Fibroblast of peridontal ligament (primary cell): ENCODE results near the gene KLK4.
A peak's percentile ranks its signal among the peaks of the same experiment; 100 is the strongest.

ENCODE experiments used
- DNase-seq: peaks from one replicate; pipeline ENCODE4 v3.0.0-alpha.2; 2010; ENCODE audit errors: extremely low read depth

Gene KLK4, protein sequence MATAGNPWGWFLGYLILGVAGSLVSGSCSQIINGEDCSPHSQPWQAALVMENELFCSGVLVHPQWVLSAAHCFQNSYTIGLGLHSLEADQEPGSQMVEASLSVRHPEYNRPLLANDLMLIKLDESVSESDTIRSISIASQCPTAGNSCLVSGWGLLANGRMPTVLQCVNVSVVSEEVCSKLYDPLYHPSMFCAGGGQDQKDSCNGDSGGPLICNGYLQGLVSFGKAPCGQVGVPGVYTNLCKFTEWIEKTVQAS

GRCh38 chr19:50911206-50912101 is at the start of gene KLK4:
TSS of gene KLK4 (minus strand) at chr19:50911395. CDS start at chr19:50910738, 657 bp downstream.
- no peak for DNase-seq

DNA sequence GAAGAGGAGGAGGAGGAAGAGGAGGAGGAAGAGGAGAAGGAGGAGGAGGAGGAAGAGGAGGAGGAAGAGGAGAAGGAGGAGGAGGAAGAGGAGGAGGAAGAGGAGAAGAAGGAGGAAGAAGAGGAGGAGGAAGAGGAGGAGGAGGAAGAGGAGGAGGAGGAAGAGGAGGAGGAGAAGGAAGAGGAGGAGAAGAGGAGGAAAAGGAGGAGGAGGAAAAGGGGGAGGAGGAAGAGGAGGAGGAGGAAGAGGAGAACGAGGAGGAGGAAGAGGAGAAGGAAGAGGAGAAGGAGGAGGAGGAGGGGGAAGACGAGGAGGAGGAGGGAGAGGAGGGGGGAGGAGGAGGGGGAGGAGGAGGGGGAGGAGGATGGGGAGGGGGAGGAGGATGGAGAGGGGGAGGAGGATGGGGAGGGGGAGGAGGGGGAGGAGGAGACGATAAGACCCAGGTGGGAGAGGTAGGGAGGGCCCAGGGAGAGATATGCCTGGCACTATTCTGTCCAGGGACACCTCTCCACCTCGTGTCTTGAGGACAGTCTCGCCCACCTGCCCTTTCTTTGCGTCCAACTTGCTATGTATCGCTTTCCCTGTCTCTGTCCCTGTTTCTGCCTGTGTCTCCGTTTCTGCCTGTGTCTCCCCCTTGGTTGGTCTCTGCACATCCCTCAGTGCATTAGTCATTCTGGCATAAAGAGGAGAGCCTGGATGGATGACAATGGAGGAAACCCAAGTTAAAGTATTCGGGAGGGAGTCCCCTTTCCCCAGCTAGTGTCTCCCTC is 48.7 kb upstream of the KLK4 start:
- no peak for DNase-seq

- no peak for DNase-seq
These were observed 46.4 kb upstream of the KLK4 start for GRCh38 chr19:50957587-50957986.

- DNase-seq = no peak
These were observed 41.7 kb upstream of the KLK4 start, which contains the start of gene KLK5 for GRCh38 chr19:50952910-50953309. TSS of gene KLK5 (minus strand) at chr19:50953038. CDS start at chr19:50952657, 381 bp downstream.

GRCh38 chr19:50949861-50950260 is 38.7 kb upstream of the KLK4 start:
- no peak for DNase-seq

- DNase-seq = no peak
These were observed 35.9 kb upstream of the KLK4 start for GRCh38 chr19:50947123-50947522.

- DNase-seq = no peak
These were observed 33.6 kb upstream of the KLK4 start for GRCh38 chr19:50944795-50945194.

DNA sequence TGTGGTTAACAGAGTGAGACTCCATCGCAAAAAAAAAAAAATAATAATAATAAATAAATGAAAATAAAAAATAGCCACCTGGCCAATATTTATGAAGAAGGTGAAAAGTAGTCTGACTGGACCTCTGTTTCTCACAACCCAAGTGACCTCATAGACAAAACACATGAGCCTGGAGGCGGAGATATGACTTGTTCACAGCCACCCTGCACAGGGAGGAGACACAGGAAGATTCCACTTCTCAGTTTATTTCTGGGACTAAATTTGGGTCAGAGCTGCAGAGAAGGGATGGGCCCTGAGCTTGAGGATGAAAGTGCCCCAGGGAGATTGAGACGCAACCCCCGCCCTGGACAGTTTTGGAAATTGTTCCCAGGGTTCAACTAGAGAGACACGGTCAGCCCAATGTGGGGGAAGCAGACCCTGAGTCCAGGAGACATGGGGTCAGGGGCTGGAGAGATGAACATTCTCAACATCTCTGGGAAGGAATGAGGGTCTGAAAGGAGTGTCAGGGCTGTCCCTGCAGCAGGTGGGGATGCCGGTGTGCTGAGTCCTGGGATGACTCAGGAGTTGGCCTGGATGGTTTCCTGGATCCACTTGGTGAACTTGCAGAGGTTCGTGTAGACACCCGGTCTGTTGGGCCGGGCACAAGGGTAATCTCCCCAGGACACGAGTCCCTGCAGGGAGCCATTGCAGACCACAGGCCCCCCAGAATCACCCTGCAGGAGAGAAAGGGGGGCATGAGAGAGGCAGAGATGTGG is 32.1 kb upstream of the KLK4 start:
- no peak for DNase-seq

DNA sequence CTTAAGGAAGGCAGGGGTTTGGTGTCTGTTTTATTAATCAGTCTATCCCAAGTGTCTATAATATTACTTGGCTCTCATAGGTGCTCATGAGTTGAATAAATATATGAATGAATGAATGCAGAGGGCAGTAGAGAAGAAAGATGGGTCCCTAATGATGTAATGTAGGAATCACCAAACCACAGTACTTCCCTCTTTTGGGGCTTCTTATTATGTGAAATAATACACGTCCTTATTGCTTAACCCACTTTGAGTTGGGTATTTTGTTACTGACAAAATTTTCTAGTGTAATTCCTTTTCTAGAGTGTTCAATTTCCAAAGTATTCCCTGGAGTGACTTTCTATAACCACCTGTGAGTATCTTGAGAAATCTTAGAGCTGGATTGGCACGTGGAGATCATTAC is 28.4 kb upstream of the KLK4 start:
- DNase-seq = no peak

- peak; percentile 5 for DNase-seq
These were observed 22.4 kb upstream of the KLK4 start for GRCh38 chr19:50933640-50934039.

DNA sequence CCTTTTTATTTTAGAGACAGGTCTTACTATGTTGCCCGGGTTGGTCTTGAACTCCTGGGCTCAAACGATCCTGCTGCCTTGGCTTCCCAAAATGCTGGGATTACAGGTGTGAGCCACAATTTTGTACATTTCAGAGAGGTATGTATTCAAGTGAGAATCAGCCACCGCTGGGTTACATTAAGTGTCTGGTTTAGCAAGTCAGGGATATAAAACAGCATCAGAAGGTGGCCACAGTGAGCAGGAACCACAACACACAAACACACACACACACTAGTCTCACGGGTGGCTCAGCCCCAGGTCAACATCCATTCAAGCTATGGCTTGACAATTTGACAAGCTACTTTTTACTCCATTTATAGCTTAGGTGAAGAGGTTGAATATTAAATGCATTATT is 21.5 kb upstream of the KLK4 start:
- DNase-seq = no peak

DNA sequence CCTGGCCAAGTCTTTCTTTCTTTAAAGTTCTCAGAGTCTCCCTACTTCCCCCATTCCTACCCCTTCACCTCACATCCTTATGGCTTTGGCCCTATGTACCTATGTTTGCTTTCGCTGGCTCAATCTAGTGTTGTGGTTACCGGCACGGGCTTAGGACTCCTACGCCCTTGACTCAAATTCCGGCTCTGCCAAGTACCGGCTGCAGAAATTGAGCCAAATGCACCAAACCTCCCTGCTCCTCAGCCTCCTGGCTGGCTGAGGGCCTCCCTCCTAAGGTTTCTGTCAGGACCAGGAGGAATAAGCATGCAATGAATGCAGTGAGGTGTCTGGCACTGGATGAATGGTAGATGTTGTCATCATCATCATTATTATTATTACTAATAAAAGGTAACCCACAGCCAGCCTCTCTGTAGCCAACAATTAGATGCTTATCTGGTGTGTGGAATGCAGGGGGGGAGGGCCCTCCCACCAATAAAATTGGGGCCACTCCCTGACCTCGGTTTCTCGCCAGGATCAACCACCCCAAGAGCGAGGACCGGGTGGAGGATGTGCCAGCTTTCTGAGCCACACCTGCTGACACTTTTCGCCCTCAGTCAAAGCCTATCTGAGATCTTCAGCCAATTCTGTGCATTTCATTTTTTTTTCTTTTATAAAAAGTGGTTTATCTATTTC is 21.0 kb upstream of the KLK4 start:
- no peak for DNase-seq

DNA sequence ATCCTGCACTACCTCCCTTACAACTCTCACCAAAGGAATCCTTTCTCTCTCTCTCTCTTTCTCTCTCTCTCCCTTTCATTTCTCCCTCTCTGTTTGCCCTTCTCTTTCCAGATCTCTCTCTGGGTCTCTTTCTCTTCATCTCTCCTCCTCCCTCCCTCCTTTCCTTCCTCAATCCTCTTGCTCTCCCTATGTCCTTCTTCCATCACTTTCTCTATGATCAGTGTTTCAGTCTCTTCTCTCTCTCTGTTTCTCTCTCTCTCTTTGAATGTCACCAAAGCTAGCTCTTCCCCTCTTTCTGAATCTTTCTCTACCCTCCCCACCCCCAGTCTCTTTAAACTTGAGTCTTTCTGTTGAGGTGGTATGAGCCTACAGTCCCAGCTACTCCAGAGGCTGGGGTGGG is 19.8 kb upstream of the KLK4 start:
- no peak for DNase-seq

GRCh38 chr19:50928831-50929230 is 17.6 kb upstream of the KLK4 start:
- DNase-seq = no peak

GRCh38 chr19:50926144-50926543 is 14.9 kb upstream of the KLK4 start:
- DNase-seq = no peak

DNA sequence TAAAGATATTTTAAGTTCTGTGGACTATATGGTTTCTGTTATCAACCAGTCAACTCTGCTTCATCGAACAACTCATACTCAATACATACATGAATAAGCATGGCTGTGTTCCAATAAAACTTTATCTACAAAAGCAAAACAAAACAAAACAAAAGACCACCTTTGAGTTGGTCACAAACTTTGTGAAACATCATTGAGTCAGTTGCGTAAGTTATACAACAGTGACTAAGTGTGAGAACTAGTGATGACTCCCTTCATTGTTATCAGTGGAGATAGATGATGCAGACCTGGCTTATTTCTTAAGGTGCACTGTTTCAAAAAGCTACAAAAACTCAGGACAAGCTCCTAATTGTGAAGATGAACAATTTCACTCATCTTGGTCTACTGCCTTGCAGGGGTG is 14.5 kb upstream of the KLK4 start:
- DNase-seq = no peak

- DNase-seq = no peak
These were observed 13.4 kb upstream of the KLK4 start for GRCh38 chr19:50924586-50924985.

DNA sequence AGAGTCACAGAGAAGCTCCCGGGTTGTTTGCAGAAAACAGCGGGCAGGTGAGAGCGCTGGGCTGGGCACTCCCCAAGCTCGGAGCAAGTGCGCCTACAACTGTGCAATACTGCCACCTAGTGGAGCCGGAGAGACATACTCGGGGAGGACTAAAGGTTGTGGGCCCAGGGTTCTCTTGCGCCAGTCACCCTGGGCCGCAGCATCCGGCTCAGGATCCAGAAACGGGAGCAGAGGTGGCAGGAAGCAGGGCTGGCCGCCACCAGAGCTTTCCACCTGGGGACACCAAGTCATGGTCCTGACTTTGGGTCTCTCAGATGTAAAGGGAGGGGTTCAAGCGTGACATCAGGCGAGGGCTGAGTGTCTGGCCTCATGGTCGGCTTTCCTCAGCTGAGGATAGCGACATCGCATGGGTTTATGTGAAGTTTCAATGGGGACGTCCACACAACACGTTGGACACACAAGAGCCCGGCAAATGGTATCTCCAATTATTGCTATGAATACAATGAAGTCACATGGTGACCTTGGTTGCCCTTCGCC is 11.2 kb upstream of the KLK4 start:
- peak; percentile 68 for DNase-seq

- peak; percentile 70 for DNase-seq
These were observed 10.5 kb upstream of the KLK4 start for GRCh38 chr19:50921426-50922316.

- no peak for DNase-seq
These were observed 4.9 kb upstream of the KLK4 start for GRCh38 chr19:50916069-50916468.
